PC-9 (cell line): Measurements from ENCODE around the gene VEGFB.

Source experiments
- EZH2 ChIP-seq: fragments of 200-600 bp; sonication (generic); IDR thresholded peaks from 2 replicates; pipeline ENCODE4 v1.8.0; 2017; ENCODE audit warnings: antibody characterized with exemption, low read depth
- TF ChIP-seq, protein P1 (sequence below): fragments of 200-600 bp; sonication (generic); conservative IDR thresholded peaks from 2 replicates; pipeline ENCODE4 v1.6.1; 2017; ENCODE audit warnings: mixed run types, antibody characterized with exemption, mild to moderate bottlenecking, moderate library complexity

DNA sequence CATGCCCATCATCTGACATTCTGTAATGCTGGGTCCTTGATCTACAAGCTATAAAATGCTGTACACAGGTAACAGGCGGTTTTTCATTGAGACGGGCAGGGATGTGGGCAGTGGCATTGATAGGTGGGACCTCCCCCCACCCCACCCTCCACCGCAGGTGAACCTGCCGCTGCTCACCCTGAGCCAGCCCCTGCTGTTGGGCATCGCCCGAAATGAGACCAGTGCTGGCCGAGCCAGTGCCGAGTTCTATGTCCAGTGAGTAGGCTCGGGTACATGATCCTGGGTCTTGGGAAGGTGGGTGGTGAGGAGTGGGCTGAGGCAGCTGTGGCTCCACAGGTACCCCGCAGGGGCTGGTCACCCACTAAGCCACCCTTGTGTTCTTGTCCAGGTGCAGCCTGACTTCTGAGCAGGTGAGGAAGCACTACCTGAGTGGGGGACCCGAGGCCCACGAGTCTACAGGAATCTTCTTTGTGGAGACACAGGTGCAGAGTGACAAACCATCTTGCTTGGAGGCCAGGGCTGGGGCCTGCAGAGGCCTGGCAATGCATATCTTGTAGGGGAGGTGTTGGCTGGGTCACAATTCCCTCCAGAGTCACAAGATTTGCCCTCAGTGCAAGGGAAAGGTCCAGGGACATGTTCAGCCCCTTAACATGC lies 5.2 kb upstream of the VEGFB start:
- TF ChIP-seq, protein P1, sequence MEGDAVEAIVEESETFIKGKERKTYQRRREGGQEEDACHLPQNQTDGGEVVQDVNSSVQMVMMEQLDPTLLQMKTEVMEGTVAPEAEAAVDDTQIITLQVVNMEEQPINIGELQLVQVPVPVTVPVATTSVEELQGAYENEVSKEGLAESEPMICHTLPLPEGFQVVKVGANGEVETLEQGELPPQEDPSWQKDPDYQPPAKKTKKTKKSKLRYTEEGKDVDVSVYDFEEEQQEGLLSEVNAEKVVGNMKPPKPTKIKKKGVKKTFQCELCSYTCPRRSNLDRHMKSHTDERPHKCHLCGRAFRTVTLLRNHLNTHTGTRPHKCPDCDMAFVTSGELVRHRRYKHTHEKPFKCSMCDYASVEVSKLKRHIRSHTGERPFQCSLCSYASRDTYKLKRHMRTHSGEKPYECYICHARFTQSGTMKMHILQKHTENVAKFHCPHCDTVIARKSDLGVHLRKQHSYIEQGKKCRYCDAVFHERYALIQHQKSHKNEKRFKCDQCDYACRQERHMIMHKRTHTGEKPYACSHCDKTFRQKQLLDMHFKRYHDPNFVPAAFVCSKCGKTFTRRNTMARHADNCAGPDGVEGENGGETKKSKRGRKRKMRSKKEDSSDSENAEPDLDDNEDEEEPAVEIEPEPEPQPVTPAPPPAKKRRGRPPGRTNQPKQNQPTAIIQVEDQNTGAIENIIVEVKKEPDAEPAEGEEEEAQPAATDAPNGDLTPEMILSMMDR = no peak
- TF ChIP-seq EZH2 = no peak
